K562 (cell line): ENCODE data around the gene PITHD1. TPM values are rescaled to one million over a fixed set of nuclear protein-coding genes. Genes with fewer than 3 reads are reported as not detected.

Experiments
- ARID3A ChIP-seq: IDR thresholded peaks from 2 replicates; pipeline ENCODE4 v1.6.1; 2012; ENCODE audit warnings: low read depth, low read length, improper control_type of control experiment, borderline replicate concordance
- CREM ChIP-seq: IDR thresholded peaks from 2 replicates; pipeline ENCODE4 v1.6.1; 2014; ENCODE audit warnings: antibody characterized with exemption, low read depth
- DACH1 ChIP-seq: fragments of 450-650 bp; IDR thresholded peaks from 2 replicates; pipeline ENCODE4 v1.6.1; 2018; ENCODE audit not compliant: partially characterized antibody
- FOXK2 ChIP-seq, 2 experiments: fragments of 450-650 bp; IDR thresholded peaks in 1 of 2; conservative IDR thresholded peaks in 1 of 2; 2 replicates each; pipeline ENCODE4 v1.6.1; 2016; ENCODE audit warnings: low read depth in 2 of 2, mild to moderate bottlenecking in 1 of 2
- MEIS2 ChIP-seq: fragments of 450-650 bp; IDR thresholded peaks from 2 replicates; pipeline ENCODE4 v1.6.1; 2014; ENCODE audit warnings: mild to moderate bottlenecking; ENCODE audit not compliant: partially characterized antibody
- MTA1 ChIP-seq: fragments of 450-650 bp; IDR thresholded peaks from 2 replicates; pipeline ENCODE4 v1.6.1; 2017; ENCODE audit warnings: borderline replicate concordance
- NCOA4 ChIP-seq: fragments of 450-650 bp; IDR thresholded peaks from 2 replicates; pipeline ENCODE4 v1.6.1; 2018; ENCODE audit warnings: mild to moderate bottlenecking; ENCODE audit not compliant: partially characterized antibody
- NR0B1 ChIP-seq: fragments of 450-650 bp; IDR thresholded peaks from one replicate; pipeline ENCODE4 v1.6.1; 2018; ENCODE audit warnings: mild to moderate bottlenecking, moderate library complexity; ENCODE audit not compliant: partially characterized antibody
- POLR2B ChIP-seq: fragments of 450-650 bp; IDR thresholded peaks from 2 replicates; pipeline ENCODE4 v1.6.1; 2018; ENCODE audit warnings: low read depth; ENCODE audit not compliant: partially characterized antibody
- RBFOX2 ChIP-seq: fragments of 200-400 bp; formaldehyde crosslinking; IDR thresholded peaks from 2 replicates; pipeline ENCODE4 v1.6.1; 2017; ENCODE audit warnings: low read depth, mild to moderate bottlenecking, low read length, moderate library complexity
- SIN3A ChIP-seq, 2 experiments: fragments of 150-350 bp in 1 of 2; IDR thresholded peaks; 2 replicates each; pipeline ENCODE4 v1.6.1; 2011 to 2016; ENCODE audit warnings: borderline replicate concordance in 2 of 2, low read depth in 2 of 2, low read length in 2 of 2, mild to moderate bottlenecking in 2 of 2, moderate library complexity in 2 of 2; ENCODE audit not compliant: control insufficient read depth in 1 of 2
- SMC3 ChIP-seq: conservative IDR thresholded peaks from 2 replicates; pipeline ENCODE4 v1.6.1; 2011; ENCODE audit warnings: low read depth, low read length, improper control_type of control experiment; ENCODE audit not compliant: insufficient read depth
- SRF ChIP-seq, 2 experiments: fragments of 250-450, 450-650 bp in 1 of 2; sonication (Bioruptor Pico) in 1 of 2; sonication (generic) in 1 of 2; formaldehyde crosslinking; IDR thresholded peaks; 2 replicates each; pipeline versions ENCODE4 v1.5.0 to v1.5.1; 2020 to 2022; ENCODE audit warnings: mild to moderate bottlenecking in 1 of 2, missing genetic modification reagents in 1 of 2
- ZBTB7A ChIP-seq: IDR thresholded peaks from 2 replicates; pipeline ENCODE4 v1.6.1; 2011; ENCODE audit warnings: low read depth, mild to moderate bottlenecking, low read length, moderate library complexity, borderline replicate concordance; ENCODE audit not compliant: control insufficient read depth
- ZNF121 ChIP-seq: sonication (generic); formaldehyde crosslinking; conservative IDR thresholded peaks from 2 replicates; pipeline ENCODE4 v1.8.0; 2022; ENCODE audit warnings: missing genetic modification reagents
- ZNF140 ChIP-seq: fragments of 250-450 bp; sonication (Bioruptor Pico); IDR thresholded peaks from 2 replicates; pipeline ENCODE4 v1.8.0; 2021; ENCODE audit warnings: moderate library complexity, mild to moderate bottlenecking, inconsistent platforms
- ZNF586 ChIP-seq: fragments of 450-650 bp; formaldehyde crosslinking; conservative IDR thresholded peaks from 2 replicates; pipeline ENCODE4 v1.4.0; 2020; ENCODE audit warnings: mild to moderate bottlenecking, moderate library complexity
- ZNF644 ChIP-seq: fragments of 200-800 bp; sonication (Bioruptor generic); IDR thresholded peaks from 2 replicates; pipeline ENCODE4 v1.6.1; 2016; ENCODE audit warnings: low read depth, missing genetic modification characterization, missing compliant biosample characterization
- ZNF707 ChIP-seq: fragments of 250-450 bp; sonication (Bioruptor Pico); conservative IDR thresholded peaks from 2 replicates; pipeline ENCODE4 v1.8.0; 2022; ENCODE audit warnings: inconsistent platforms, mild to moderate bottlenecking, moderate library complexity
- polyA plus RNA-seq, 8 experiments: library from polyadenylated mRNA; depleted of rRNA in 4 of 8; stranded (reverse) in 5 of 8; unstranded in 3 of 8; fragments of >200 nt; fragmentation: Nextera tagmentation in 2 of 8; fragmentation: Illumina TruSeq in 1 of 8; extraction: Ambion mirVana in 2 of 8; extraction: Trizol in 1 of 8; gene quantifications; 2 replicates each; pipeline versions ENCODE4 v1.2.1 to v1.2.3, GENCODE V29; 2011 to 2014; ENCODE audit warnings: inconsistent platforms in 1 of 8, missing spikeins in 1 of 8
- total RNA-seq, 7 experiments: library from RNA; depleted of rRNA in 6 of 7; stranded (reverse); fragments of >200 nt in 6 of 7; fragmentation: Illumina TruSeq in 2 of 7; extraction: Trizol in 2 of 7; gene quantifications; 2 replicates each; pipeline versions ENCODE4 v1.2.1 to v1.2.3, GENCODE V29; 2011 to 2021; ENCODE audit warnings: low replicate concordance in 1 of 7
- TF ChIP-seq, protein P1 (sequence below): IDR thresholded peaks from 2 replicates; pipeline ENCODE4 v1.6.1; 2016; ENCODE audit warnings: missing genetic modification characterization, missing compliant biosample characterization

The PITHD1 gene
- total and polyA plus RNA-seq, 9 of the 15 experiments (the other 6 are each of a cell fraction or from before 2014, with no cell fraction given): 46.5 to 175 (median 149) TPM

GRCh38 chr1:23779826-23780371, 1.7 kb downstream of the PITHD1 start (continued):
- TF ChIP-seq ZNF644 (tag) (no peak), MTA1 (no peak), POLR2B (no peak), CREM (no peak), NCOA4 (no peak), NR0B1 (no peak), FOXK2 (conservative IDR thresholded peaks at IDR 0.05 in 1 of 2, IDR thresholded peaks at IDR 0.05 in 1 of 2; ENCODE audit: low read depth in 2 of 2) (no peak), DACH1 (peak; percentile 69), ZNF121 (CRISPR knock-in tag) (no peak), ZNF586 (CRISPR knock-in tag) (no peak), ZNF707 (CRISPR knock-in tag) (no peak), ARID3A (peak; percentile 88), SRF (CRISPR knock-in tag; IDR thresholded peaks at IDR 0.05) (no peak), SMC3 (no peak), ZBTB7A (no peak), SIN3A (IDR thresholded peaks at IDR 0.05; ENCODE audit: borderline replicate concordance in 2 of 2, control insufficient read depth in 1 of 2, low read depth in 2 of 2, low read length in 2 of 2) (no peak), MEIS2 (peak; percentile 89), RBFOX2 (peak; percentile 41), ZNF140 (CRISPR knock-in tag) (no peak)
- TF ChIP-seq, protein P1, sequence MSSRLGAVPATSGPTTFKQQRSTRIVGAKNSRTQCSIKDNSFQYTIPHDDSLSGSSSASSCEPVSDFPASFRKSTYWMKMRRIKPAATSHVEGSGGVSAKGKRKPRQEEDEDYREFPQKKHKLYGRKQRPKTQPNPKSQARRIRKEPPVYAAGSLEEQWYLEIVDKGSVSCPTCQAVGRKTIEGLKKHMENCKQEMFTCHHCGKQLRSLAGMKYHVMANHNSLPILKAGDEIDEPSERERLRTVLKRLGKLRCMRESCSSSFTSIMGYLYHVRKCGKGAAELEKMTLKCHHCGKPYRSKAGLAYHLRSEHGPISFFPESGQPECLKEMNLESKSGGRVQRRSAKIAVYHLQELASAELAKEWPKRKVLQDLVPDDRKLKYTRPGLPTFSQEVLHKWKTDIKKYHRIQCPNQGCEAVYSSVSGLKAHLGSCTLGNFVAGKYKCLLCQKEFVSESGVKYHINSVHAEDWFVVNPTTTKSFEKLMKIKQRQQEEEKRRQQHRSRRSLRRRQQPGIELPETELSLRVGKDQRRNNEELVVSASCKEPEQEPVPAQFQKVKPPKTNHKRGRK: no peak
